ENCODE data around the gene SDCCAG8. TPM values are rescaled to one million over a fixed set of nuclear protein-coding genes. Genes with fewer than 3 reads are reported as not detected.

SDCCAG8 gene
- total and polyA plus RNA-seq, 5 experiments from 2014 or later: 26.1 to 43.5 (median 32.1) TPM

DNA sequence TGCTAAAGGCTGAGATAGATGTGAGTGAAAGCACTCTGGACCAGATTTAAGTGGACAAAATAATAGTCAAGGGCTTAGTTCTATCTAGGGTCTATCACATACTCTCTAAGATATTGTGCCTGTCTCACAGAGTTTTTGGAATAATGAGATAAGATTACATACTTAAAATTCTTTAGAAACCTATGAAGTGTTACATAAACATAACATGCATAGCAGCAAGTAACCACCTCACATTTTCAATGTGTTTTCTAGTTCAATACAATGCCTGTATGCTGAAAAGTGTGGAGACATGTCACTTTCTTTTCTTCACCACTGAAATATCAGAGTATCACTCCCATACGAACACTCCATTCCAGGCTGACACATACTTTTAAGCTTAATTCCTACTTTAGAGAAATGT, 16.2 kb downstream of the SDCCAG8 start:
- H3K27ac Mint-ChIP-seq: peak overlapping the region in 1 of 10 donors; percentile 24
- ATAC-seq: no peak
- peaks cover 5 to 30% (median 15%) of the 10 kb centered on the region in 4 donors for H3K4me1 Mint-ChIP-seq
- peaks cover 0 to 3% (median 0%) of the 10 kb centered on the region in 9 donors for H3K9me3 Mint-ChIP-seq
- H3K4me3 Mint-ChIP-seq: no peak overlapping the region
- no peak for DNase-seq
- no peaks in the 10 kb centered on the region for H3K27me3 Mint-ChIP-seq
- POLR2A ChIA-PET: no interaction called here
- peaks cover 19 to 68% (median 38%) of the 10 kb centered on the region in 3 donors for H3K36me3 Mint-ChIP-seq

GRCh38 chr1:243272401-243272800, 16.6 kb downstream of the SDCCAG8 start:
- no peak overlapping the region for H3K4me3 Mint-ChIP-seq
- peaks cover 0 to 3% (median 0%) of the 10 kb centered on the region in 9 donors for H3K9me3 Mint-ChIP-seq
- DNase-seq: no peak
- no peak for ATAC-seq
- H3K4me1 Mint-ChIP-seq: peaks cover 5 to 30% (median 15%) of the 10 kb centered on the region in 4 donors
- H3K27me3 Mint-ChIP-seq: no peaks in the 10 kb centered on the region
- POLR2A ChIA-PET: no interaction called here
- H3K27ac Mint-ChIP-seq: no peak overlapping the region
- peaks cover 19 to 72% (median 42%) of the 10 kb centered on the region in 3 donors for H3K36me3 Mint-ChIP-seq

- no peaks in the 10 kb centered on the region for H3K27me3 Mint-ChIP-seq
- ATAC-seq: no peak
- H3K36me3 Mint-ChIP-seq: peaks cover 19 to 72% (median 49%) of the 10 kb centered on the region in 3 donors
- POLR2A ChIA-PET: no interaction called here
- no peak overlapping the region for H3K4me3 Mint-ChIP-seq
- H3K9me3 Mint-ChIP-seq: peaks cover 0 to 3% (median 0%) of the 10 kb centered on the region in 9 donors
- DNase-seq: no peak
- no peak overlapping the region for H3K27ac Mint-ChIP-seq
- H3K4me1 Mint-ChIP-seq: peaks cover 3 to 19% (median 8%) of the 10 kb centered on the region in 4 donors
Measured at GRCh38 chr1:243273506-243273905, 17.7 kb downstream of the SDCCAG8 start.

DNA sequence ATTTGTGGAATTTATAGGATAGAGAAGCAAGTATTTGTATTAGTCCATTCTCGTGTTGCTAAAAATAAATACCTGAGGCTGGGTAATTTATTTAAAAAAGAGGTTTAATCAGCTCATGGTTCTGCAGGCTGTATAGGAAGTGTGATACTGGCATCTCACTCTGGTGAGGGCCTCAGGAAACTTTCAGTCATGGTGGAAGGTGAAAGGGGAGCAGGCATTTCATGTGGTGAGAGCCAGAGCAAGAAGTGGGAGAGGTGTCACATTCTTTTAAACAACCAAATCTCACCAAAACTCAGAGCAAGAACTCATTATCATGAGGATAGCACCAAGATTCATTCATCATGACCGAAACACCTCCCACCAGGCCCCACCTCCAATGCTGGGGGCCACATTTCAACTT, 18.1 kb downstream of the SDCCAG8 start:
- Mint-ChIP-seq H3K4me3 (no peak overlapping the region), H3K9me3 (peaks cover 0 to 3% (median 0%) of the 10 kb centered on the region in 9 donors), H3K27ac (peak overlapping the region in 1 of 10 donors; percentile 27), H3K4me1 (peaks cover 2 to 16% (median 6%) of the 10 kb centered on the region in 4 donors), H3K27me3 (no peaks in the 10 kb centered on the region), H3K36me3 (peaks cover 19 to 74% (median 49%) of the 10 kb centered on the region in 3 donors)
- DNase-seq (no peak), ATAC-seq (no peak)
- POLR2A ChIA-PET: no interaction called here

GRCh38 chr1:243275316-243275715, 19.5 kb downstream of the SDCCAG8 start:
- Mint-ChIP-seq H3K9me3 (peaks cover 0 to 3% (median 0%) of the 10 kb centered on the region in 9 donors), H3K36me3 (peaks cover 18 to 73% (median 52%) of the 10 kb centered on the region in 3 donors), H3K27me3 (no peaks in the 10 kb centered on the region), H3K4me1 (peaks cover 0 to 4% (median 2%) of the 10 kb centered on the region in 4 donors), H3K27ac (peak overlapping the region in 1 of 10 donors; percentile 34), H3K4me3 (no peak overlapping the region)
- no peak for ATAC-seq
- DNase-seq: no peak
- POLR2A ChIA-PET: interaction anchor here (1.6 kb wide), 1 partner anchor 20 kb away, joined by 5 read pairs; the partner anchor contains the start of gene CEP170

DNA sequence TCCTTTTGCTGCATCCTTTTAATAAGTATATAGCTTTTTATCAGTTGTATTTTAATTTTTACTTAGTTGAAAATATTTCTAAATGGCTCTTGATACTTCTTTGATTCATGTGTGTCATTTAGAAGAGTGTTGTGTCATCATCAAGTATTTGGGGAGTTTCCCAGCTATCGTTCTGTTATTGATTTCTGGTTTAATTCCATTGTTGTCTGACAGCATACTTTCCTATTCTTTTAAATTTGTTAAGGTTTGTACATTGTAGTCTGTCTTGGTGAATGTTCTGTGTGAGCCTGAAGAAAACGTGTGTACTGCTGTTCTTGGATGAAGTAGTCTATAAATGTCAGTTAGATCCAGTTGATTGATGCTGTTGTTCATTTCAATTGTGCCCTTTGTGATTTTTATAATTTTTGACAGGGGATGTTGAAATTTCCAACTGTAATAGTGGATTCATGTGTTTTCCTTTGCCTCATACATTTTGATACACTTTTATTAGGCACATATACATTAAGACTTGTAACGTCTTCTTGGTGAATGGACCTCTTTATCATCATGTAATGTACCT, 24.8 kb downstream of the SDCCAG8 start:
- Mint-ChIP-seq H3K27me3 (no peaks in the 10 kb centered on the region), H3K27ac (peak overlapping the region in 1 of 10 donors; percentile 4), H3K36me3 (peaks cover 25 to 74% (median 58%) of the 10 kb centered on the region in 3 donors), H3K9me3 (peaks cover 0 to 6% (median 3%) of the 10 kb centered on the region in 9 donors), H3K4me1 (peaks cover 0 to 8% (median 1%) of the 10 kb centered on the region in 4 donors), H3K4me3 (no peak overlapping the region)
- POLR2A ChIA-PET: no interaction called here
- ATAC-seq: no peak
- DNase-seq: no peak

DNA sequence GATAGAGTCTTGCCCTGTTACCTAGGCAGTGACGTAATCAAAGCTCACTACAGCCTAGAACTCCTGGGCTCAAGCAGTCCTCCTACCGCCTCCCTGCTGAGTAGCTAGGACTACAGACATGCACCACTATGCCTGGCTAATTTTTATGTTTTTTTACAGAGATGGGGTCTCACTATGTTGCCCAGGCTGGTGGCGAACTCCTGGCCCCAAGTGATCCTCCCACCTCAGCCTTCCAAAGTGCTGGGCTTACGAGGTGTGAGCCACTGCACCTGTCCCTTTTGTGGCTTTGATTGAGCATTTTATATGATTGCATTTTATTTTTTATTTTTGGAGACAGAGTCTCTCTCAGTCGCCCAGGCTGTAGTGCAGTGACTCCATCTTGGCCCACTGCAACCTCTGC, 25.8 kb downstream of the SDCCAG8 start:
- Mint-ChIP-seq H3K9me3 (peaks cover 0 to 6% (median 2%) of the 10 kb centered on the region in 9 donors), H3K4me1 (peaks cover 2 to 18% (median 10%) of the 10 kb centered on the region in 4 donors), H3K27me3 (no peaks in the 10 kb centered on the region), H3K36me3 (peaks cover 19 to 74% (median 58%) of the 10 kb centered on the region in 3 donors), H3K4me3 (no peak overlapping the region), H3K27ac (no peak overlapping the region)
- DNase-seq (no peak), ATAC-seq (no peak)
- POLR2A ChIA-PET: no interaction called here

DNA sequence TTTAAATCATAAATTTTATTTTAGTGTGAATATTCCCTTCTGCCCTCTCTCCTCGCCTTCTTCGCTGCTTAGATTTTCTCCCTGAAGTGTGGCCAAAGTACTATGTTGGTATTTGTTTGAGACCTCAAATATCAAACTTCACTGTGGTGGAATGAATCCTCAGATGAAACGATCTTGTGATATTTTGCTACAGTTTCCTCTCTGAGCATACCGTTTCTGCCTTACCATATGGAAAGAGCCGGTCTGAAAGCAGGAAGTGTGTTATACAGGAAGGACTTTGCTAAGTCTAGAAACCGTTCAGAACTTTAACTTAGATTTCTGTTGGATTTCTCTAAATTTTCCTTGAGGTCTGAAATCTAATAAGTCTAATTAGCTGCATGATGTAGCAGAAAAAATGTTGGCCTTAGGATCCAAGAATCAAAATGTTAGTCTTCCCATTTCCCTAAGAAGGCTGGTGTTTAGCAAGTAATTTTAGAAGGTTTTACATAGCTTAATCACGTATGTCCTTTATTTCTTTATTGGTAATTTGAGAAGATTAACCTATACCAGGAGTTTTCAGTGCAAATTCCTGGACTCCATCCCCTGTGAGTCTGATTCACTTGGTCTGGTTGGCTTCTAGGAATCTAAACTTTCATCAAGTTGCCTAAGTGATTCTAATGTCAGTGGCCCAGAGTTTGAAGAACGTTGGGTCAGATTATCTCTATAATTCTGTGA, 30.7 kb downstream of the SDCCAG8 start:
- peak in 1 of 2 donors; percentile 44 for ATAC-seq
- Mint-ChIP-seq H3K27me3 (no peaks in the 10 kb centered on the region), H3K27ac (peak overlapping the region in 7 of 10 donors; percentile 30 to 82 (median 70)), H3K4me1 (peaks cover 9 to 36% (median 20%) of the 10 kb centered on the region in 4 donors), H3K4me3 (peak overlapping the region in 2 of 10 donors; percentile 40 to 47), H3K36me3 (peaks cover 43 to 86% (median 66%) of the 10 kb centered on the region in 3 donors), H3K9me3 (peaks cover 0 to 5% (median 0%) of the 10 kb centered on the region in 9 donors)
- POLR2A ChIA-PET: no interaction called here
- DNase-seq: peak in 1 of 10 donors; percentile 9

GRCh38 chr1:243287123-243287460, 31.3 kb downstream of the SDCCAG8 start:
- Mint-ChIP-seq H3K36me3 (peaks cover 45 to 86% (median 66%) of the 10 kb centered on the region in 3 donors), H3K27ac (peak overlapping the region in 2 of 10 donors; percentile 53 to 79), H3K4me1 (peaks cover 9 to 36% (median 20%) of the 10 kb centered on the region in 4 donors), H3K4me3 (peak overlapping the region in 1 of 10 donors; percentile 33), H3K9me3 (peaks cover 0 to 6% (median 0%) of the 10 kb centered on the region in 9 donors), H3K27me3 (no peaks in the 10 kb centered on the region)
- POLR2A ChIA-PET: no interaction called here
- ATAC-seq (no peak), DNase-seq (no peak)

GRCh38 chr1:243287652-243288051, 31.8 kb downstream of the SDCCAG8 start:
- peaks cover 45 to 86% (median 66%) of the 10 kb centered on the region in 3 donors for H3K36me3 Mint-ChIP-seq
- peaks cover 0 to 9% (median 2%) of the 10 kb centered on the region in 9 donors for H3K9me3 Mint-ChIP-seq
- no peaks in the 10 kb centered on the region for H3K27me3 Mint-ChIP-seq
- POLR2A ChIA-PET: no interaction called here
- DNase-seq (peak in 1 of 10 donors; percentile 6), ATAC-seq (peak in 1 of 2 donors; percentile 33)
- H3K4me3 Mint-ChIP-seq: peak overlapping the region in 3 of 10 donors; percentile 5 to 33 (median 20)
- H3K4me1 Mint-ChIP-seq: peaks cover 9 to 36% (median 20%) of the 10 kb centered on the region in 4 donors
- H3K27ac Mint-ChIP-seq: peak overlapping the region in 5 of 10 donors; percentile 1 to 79 (median 49)

DNA sequence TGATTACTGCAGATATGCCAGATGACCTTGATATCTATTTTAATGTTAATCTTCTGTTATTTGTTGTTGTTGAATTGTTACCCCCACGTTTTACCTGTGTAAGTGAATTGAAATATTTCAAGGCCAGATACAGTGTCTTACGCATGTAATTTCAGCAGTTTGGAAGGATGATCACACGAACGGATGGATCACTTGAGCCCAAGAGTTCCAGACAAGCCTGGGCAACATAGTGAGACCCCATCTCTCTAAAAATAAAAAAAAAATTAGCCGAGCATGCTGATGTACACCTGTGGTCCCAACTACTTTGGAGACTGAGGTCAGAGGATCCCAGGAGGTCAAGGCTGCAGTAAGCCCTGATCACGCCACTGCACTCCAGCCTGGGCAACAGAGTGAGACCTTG, 32.2 kb downstream of the SDCCAG8 start:
- peak overlapping the region in 3 of 10 donors; percentile 5 to 33 (median 20) for H3K4me3 Mint-ChIP-seq

GRCh38 chr1:243291292-243291691, 35.5 kb downstream of the SDCCAG8 start:
- POLR2A ChIA-PET: no interaction called here
- Mint-ChIP-seq H3K4me1 (peaks cover 11 to 30% (median 14%) of the 10 kb centered on the region in 4 donors), H3K4me3 (no peak overlapping the region), H3K27ac (no peak overlapping the region), H3K27me3 (no peaks in the 10 kb centered on the region), H3K36me3 (peaks cover 61 to 94% (median 78%) of the 10 kb centered on the region in 3 donors), H3K9me3 (peaks cover 5 to 35% (median 24%) of the 10 kb centered on the region in 9 donors)
- no peak for ATAC-seq
- DNase-seq: no peak

More for the DNA sequence above, 32.2 kb downstream of the SDCCAG8 start:
- ATAC-seq (no peak), DNase-seq (no peak)
- peak overlapping the region in 5 of 10 donors; percentile 16 to 79 (median 49) for H3K27ac Mint-ChIP-seq
- H3K9me3 Mint-ChIP-seq: peaks cover 0 to 11% (median 6%) of the 10 kb centered on the region in 9 donors
- POLR2A ChIA-PET: no interaction called here
- H3K36me3 Mint-ChIP-seq: peaks cover 47 to 87% (median 68%) of the 10 kb centered on the region in 3 donors
- no peaks in the 10 kb centered on the region for H3K27me3 Mint-ChIP-seq
- peaks cover 9 to 36% (median 20%) of the 10 kb centered on the region in 4 donors for H3K4me1 Mint-ChIP-seq

DNA sequence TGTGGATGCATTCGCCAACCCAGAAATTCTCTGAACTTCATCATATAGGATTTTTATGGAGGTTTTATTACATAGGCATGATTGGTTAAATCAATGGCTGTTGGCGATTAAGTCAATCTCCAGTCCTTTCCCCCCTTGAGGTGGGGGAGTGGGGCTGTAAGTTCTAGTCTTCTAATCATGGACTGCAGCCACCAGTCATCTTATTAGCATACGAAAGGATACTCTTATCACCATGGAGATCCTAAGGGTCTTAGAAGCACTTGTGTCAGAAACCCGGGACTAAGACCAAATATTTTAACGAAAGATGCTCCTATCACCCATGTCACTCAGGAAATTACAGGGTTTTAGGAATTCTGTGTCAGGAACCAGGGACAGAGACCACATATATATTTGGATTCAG, 36.3 kb downstream of the SDCCAG8 start:
- peaks cover 66 to 93% (median 82%) of the 10 kb centered on the region in 3 donors for H3K36me3 Mint-ChIP-seq
- no peaks in the 10 kb centered on the region for H3K27me3 Mint-ChIP-seq
- H3K27ac Mint-ChIP-seq: no peak overlapping the region
- no peak overlapping the region for H3K4me3 Mint-ChIP-seq
- H3K4me1 Mint-ChIP-seq: peaks cover 8 to 22% (median 9%) of the 10 kb centered on the region in 4 donors
- POLR2A ChIA-PET: no interaction called here
- no peak for DNase-seq
- no peak for ATAC-seq
- H3K9me3 Mint-ChIP-seq: peaks cover 10 to 40% (median 24%) of the 10 kb centered on the region in 9 donors
